Activated naive CD8-positive, alpha-beta T cell treated with anti-CD3 and anti-CD28 coated beads, Interleukin-2, amount 10 ng/mL, durations not matched to agents 7 days and 5 days (primary cell): Measurements from ENCODE around the gene CCDC30. TPM values are rescaled to one million over a fixed set of nuclear protein-coding genes. Genes with fewer than 3 reads are reported as not detected.
"Not testable (repeated sequence)": the region's sequence is repeated elsewhere in the genome, so short reads cannot be mapped to it uniquely, and the experiment has no call there.

ENCODE experiments used
- ATAC-seq: fragments of 150-1000 bp; cut with Tn5 transposase; one replicate; pipeline ENCODE4 v1.10.0; 2021; ENCODE audit warnings: low read depth, moderate library complexity
- POLR2A ChIA-PET: fragments of 350-600 bp; sonication (Branson Sonifier 250); formaldehyde crosslinking; loops from one replicate; lab custom pipeline; 2021; ENCODE audit warnings: antibody characterized with exemption; lab: Charles Lee
- DNase-seq: peaks from one replicate; pipeline ENCODE4 v3.0.0; 2021
- H3K27ac Mint-ChIP-seq: one replicate; pipeline ENCODE4 v1.8.0; 2022; ENCODE audit warnings: mild to moderate bottlenecking, mixed read lengths
- H3K27me3 Mint-ChIP-seq: one replicate; pipeline ENCODE4 v1.8.0; 2022; ENCODE audit warnings: mild to moderate bottlenecking, moderate library complexity, mixed read lengths
- H3K36me3 Mint-ChIP-seq: one replicate; pipeline ENCODE4 v1.8.0; 2021; ENCODE audit warnings: mild to moderate bottlenecking, mixed read lengths
- H3K4me1 Mint-ChIP-seq: one replicate; pipeline ENCODE4 v1.8.0; 2021; ENCODE audit warnings: mixed read lengths
- H3K4me3 Mint-ChIP-seq: one replicate; pipeline ENCODE4 v1.8.0; 2022; ENCODE audit warnings: mild to moderate bottlenecking, moderate library complexity, mixed read lengths
- H3K9me3 Mint-ChIP-seq: one replicate; pipeline ENCODE4 v1.8.0; 2021; ENCODE audit warnings: mixed read lengths
- total RNA-seq, 2 experiments: library from RNA; stranded (reverse); gene quantifications; one replicate each; pipeline ENCODE4 v1.2.3, GENCODE V29; 2021

CCDC30 gene
- total RNA-seq, 2 experiments from 2014 or later: 2.8 to 3.1 TPM

GRCh38 chr1:42461196-42461595 lies 1.9 kb upstream of the CCDC30 start:
- Mint-ChIP-seq H3K4me3 (no peak overlapping the region), H3K4me1 (peaks cover 36% of the 10 kb centered on the region), H3K36me3 (peaks cover 13% of the 10 kb centered on the region), H3K9me3 (no peaks in the 10 kb centered on the region), H3K27me3 (no peaks in the 10 kb centered on the region), H3K27ac (no peak overlapping the region)
- POLR2A ChIA-PET: interaction anchor here (0.7 to 0.9 kb wide), 2 partner anchors 12 to 306 kb away, joined by 3 read pairs; partner anchors contain the start of genes C1orf50 and P3H1
- ATAC-seq (no peak), DNase-seq (no peak)

- H3K9me3 Mint-ChIP-seq: no peaks in the 10 kb centered on the region
- H3K27me3 Mint-ChIP-seq: no peaks in the 10 kb centered on the region
- H3K36me3 Mint-ChIP-seq: peaks cover 7% of the 10 kb centered on the region
- POLR2A ChIA-PET: no interaction called here
- DNase-seq: no peak
- H3K4me1 Mint-ChIP-seq: peaks cover 22% of the 10 kb centered on the region
- H3K27ac Mint-ChIP-seq: no peak overlapping the region
- H3K4me3 Mint-ChIP-seq: peak overlapping the region; percentile 21
- ATAC-seq: no peak
Measured at GRCh38 chr1:42463921-42464320, 835 bp downstream of the CCDC30 start.

- Mint-ChIP-seq H3K27ac (no peak overlapping the region), H3K36me3 (peaks cover 1% of the 10 kb centered on the region), H3K27me3 (no peaks in the 10 kb centered on the region), H3K4me3 (no peak overlapping the region), H3K9me3 (no peaks in the 10 kb centered on the region), H3K4me1 (peaks cover 17% of the 10 kb centered on the region)
- no peak for ATAC-seq
- POLR2A ChIA-PET: no interaction called here
- no peak for DNase-seq
Measured at GRCh38 chr1:42466030-42466429, 2.9 kb downstream of the CCDC30 start.

- Mint-ChIP-seq H3K27ac (no peak overlapping the region), H3K36me3 (no peaks in the 10 kb centered on the region), H3K27me3 (no peaks in the 10 kb centered on the region), H3K9me3 (no peaks in the 10 kb centered on the region), H3K4me1 (no peaks in the 10 kb centered on the region), H3K4me3 (no peak overlapping the region)
- ATAC-seq: no peak
- DNase-seq: no peak
- POLR2A ChIA-PET: no interaction called here
Measured at GRCh38 chr1:42469727-42470126, 6.6 kb downstream of the CCDC30 start.

DNA sequence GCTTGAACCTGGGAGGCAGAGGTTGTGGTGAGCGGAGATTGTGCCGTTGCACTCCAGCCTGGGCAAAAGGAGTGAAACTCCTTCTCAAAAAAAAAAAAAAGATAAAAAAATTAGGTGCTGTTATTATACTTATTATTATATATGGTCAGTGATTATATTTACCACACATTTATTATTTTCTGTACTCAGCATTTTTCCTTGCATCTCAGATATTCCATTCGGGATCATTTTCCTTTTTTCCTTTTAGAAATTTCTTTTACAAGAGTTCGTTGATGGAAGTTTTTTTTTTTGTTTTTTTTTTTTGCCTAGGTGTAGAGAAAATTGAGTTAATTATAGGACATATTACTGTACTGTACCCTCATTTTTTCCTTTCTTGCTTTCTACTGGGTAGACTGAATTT lies 13.5 kb downstream of the CCDC30 start:
- no peak overlapping the region for H3K4me3 Mint-ChIP-seq
- H3K27me3 Mint-ChIP-seq: no peaks in the 10 kb centered on the region
- H3K36me3 Mint-ChIP-seq: no peaks in the 10 kb centered on the region
- DNase-seq (no peak), ATAC-seq (no peak)
- no peaks in the 10 kb centered on the region for H3K4me1 Mint-ChIP-seq
- POLR2A ChIA-PET: no interaction called here
- no peaks in the 10 kb centered on the region for H3K9me3 Mint-ChIP-seq
- H3K27ac Mint-ChIP-seq: no peak overlapping the region

DNA sequence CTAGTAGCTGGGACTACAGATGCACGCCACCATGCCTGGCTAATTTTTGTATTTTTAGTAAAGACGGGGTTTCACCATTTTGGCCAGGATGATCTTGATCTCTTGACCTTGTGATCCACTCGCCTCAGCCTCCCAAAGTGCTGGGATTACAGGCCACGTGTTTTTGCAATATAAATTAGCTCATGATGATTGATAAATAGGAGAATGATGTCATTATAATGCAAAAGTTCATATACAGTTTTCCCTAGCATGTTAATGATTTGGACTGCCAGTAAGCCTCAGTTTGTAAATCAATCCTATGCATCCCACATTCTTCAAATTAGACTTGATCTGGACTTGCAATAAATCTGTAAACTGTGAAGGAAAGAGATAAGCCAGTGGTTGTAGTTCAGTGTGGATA lies 14.3 kb downstream of the CCDC30 start:
- H3K4me3 Mint-ChIP-seq, H3K27me3 Mint-ChIP-seq, H3K4me1 Mint-ChIP-seq, ATAC-seq, H3K9me3 Mint-ChIP-seq, H3K36me3 Mint-ChIP-seq, DNase-seq, H3K27ac Mint-ChIP-seq, POLR2A ChIA-PET: not testable (repeated sequence)

- H3K4me3 Mint-ChIP-seq: no peak overlapping the region
- peaks cover 1% of the 10 kb centered on the region for H3K36me3 Mint-ChIP-seq
- H3K27ac Mint-ChIP-seq: no peak overlapping the region
- no peaks in the 10 kb centered on the region for H3K4me1 Mint-ChIP-seq
- ATAC-seq: no peak
- POLR2A ChIA-PET: no interaction called here
- H3K27me3 Mint-ChIP-seq: no peaks in the 10 kb centered on the region
- no peaks in the 10 kb centered on the region for H3K9me3 Mint-ChIP-seq
- DNase-seq: no peak
Measured at GRCh38 chr1:42477775-42478174, 14.7 kb downstream of the CCDC30 start.

DNA sequence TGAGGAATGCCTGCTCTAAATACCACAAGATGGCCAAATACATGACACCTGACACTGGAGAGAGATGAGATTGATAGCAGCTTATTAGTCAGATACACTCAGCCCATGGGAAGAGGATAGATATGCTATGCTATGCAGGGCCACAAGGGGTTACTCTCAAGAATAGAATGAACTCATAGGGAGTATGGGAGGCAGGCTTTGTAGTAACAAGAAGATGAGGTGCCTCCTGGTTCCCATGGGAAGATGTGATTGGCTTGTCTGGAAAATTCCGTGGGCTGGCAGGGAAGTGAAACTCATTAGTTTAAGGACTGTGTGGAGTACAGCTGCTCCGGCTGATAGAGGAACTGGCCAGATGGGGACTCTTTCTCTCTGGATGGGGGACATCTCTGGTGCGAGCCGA lies 16.5 kb downstream of the CCDC30 start:
- Mint-ChIP-seq H3K9me3 (no peaks in the 10 kb centered on the region), H3K4me3 (no peak overlapping the region), H3K36me3 (peaks cover 1% of the 10 kb centered on the region), H3K27me3 (no peaks in the 10 kb centered on the region), H3K4me1 (no peaks in the 10 kb centered on the region), H3K27ac (no peak overlapping the region)
- no peak for ATAC-seq
- POLR2A ChIA-PET: no interaction called here
- no peak for DNase-seq

DNA sequence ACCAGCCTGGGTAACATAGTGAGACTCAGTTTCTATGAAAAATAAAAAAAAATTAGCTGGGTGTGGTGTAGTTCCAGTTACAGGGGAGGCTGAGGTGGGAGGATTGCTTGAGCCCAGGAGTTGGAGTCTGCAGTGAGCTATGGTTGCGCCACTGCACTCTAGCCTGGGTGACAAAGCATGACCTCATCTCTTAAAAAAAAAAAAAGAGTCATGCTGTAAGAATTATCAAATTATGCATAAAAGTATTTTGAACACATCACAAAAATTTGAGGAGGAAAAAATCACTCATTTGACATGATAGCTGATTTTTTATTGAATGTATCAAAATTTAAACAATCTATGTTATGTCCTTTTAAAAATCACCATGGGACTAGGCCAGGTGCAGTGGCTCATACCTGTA lies 17.8 kb downstream of the CCDC30 start:
- Mint-ChIP-seq H3K9me3 (no peaks in the 10 kb centered on the region), H3K4me3 (no peak overlapping the region), H3K4me1 (no peaks in the 10 kb centered on the region), H3K27me3 (no peaks in the 10 kb centered on the region), H3K27ac (no peak overlapping the region), H3K36me3 (peaks cover 1% of the 10 kb centered on the region)
- no peak for DNase-seq
- no peak for ATAC-seq
- POLR2A ChIA-PET: no interaction called here

DNA sequence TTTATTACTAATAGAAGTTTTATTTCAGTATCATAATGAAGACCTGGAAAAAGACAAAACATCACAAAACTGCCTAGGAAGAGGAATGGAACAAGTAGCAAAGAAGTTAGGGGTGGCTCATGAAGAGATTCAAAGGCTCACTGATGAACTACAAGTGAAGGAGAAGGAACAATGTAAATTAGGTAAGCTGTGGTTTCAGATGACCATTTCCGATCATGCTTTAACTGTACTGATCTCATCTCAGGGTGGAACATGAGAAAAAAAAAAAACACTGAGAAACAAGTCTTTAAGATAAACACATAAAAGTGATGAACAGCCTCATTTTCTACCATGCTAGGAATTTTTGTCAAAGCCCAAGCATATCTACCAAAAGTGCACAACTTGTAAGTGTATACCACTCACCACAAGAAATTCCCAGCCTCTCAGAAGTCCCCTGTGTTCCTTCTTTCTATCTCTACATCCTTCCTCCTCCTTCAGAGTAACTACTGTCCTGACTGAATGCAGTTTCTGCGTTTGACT lies 19.6 kb downstream of the CCDC30 start:
- no peak overlapping the region for H3K27ac Mint-ChIP-seq
- no peak for ATAC-seq
- H3K4me3 Mint-ChIP-seq: no peak overlapping the region
- H3K27me3 Mint-ChIP-seq: no peaks in the 10 kb centered on the region
- peaks cover 1% of the 10 kb centered on the region for H3K36me3 Mint-ChIP-seq
- no peaks in the 10 kb centered on the region for H3K4me1 Mint-ChIP-seq
- POLR2A ChIA-PET: no interaction called here
- no peaks in the 10 kb centered on the region for H3K9me3 Mint-ChIP-seq
- DNase-seq: no peak

DNA sequence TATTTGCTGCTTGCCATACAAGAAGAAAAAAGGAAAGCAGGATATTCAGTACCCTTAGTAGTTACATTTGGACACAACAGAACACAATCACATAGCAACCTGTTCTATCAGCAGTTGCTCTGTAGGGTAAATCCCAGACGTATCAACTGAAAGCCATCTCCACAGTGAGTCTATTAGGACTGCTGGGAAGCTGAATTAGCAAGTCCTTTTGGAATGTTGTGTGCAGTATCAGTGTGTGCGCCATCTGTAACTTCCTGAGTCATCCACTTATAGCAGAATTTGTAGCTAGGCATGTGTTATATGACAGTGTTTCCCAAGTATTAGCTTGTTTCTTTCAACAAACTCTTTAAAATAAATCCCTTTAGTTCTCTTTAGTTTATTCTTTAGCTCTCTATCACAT lies 21.3 kb downstream of the CCDC30 start:
- ATAC-seq (no peak), DNase-seq (no peak)
- Mint-ChIP-seq H3K27ac (no peak overlapping the region), H3K4me1 (no peaks in the 10 kb centered on the region), H3K27me3 (no peaks in the 10 kb centered on the region), H3K36me3 (peaks cover 1% of the 10 kb centered on the region), H3K9me3 (no peaks in the 10 kb centered on the region), H3K4me3 (no peak overlapping the region)
- POLR2A ChIA-PET: no interaction called here

DNA sequence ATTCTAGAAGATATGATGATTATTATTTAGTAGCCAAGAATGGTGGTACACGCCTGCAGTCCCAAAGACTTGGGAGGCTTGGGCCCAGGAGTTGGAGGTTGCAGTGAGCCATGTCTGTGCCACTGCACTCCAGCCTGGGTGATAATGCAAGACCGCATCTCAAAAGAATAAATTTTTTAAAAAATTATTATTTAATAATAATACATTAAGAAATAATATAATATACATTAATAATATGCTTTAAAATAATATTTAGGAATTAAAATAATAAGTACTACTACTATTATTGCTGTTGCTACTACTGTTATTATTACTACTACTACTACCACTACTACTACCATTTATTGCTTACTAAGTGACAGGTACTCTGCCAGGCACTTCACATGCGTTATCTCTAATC lies 27.2 kb downstream of the CCDC30 start:
- H3K36me3 Mint-ChIP-seq: peaks cover 6% of the 10 kb centered on the region
- ATAC-seq: no peak
- POLR2A ChIA-PET: no interaction called here

GRCh38 chr1:42502031-42502430 lies 38.9 kb downstream of the CCDC30 start:
- H3K9me3 Mint-ChIP-seq: peaks cover 12% of the 10 kb centered on the region
- DNase-seq, H3K27ac Mint-ChIP-seq, H3K4me1 Mint-ChIP-seq, H3K4me3 Mint-ChIP-seq, H3K27me3 Mint-ChIP-seq, POLR2A ChIA-PET, H3K36me3 Mint-ChIP-seq, ATAC-seq: not testable (repeated sequence)

More for the DNA sequence above, 27.2 kb downstream of the CCDC30 start:
- H3K4me1 Mint-ChIP-seq: no peaks in the 10 kb centered on the region
- no peak for DNase-seq
- no peaks in the 10 kb centered on the region for H3K27me3 Mint-ChIP-seq
- H3K4me3 Mint-ChIP-seq: no peak overlapping the region
- H3K27ac Mint-ChIP-seq: no peak overlapping the region
- H3K9me3 Mint-ChIP-seq: no peaks in the 10 kb centered on the region

- Mint-ChIP-seq H3K36me3 (peaks cover 8% of the 10 kb centered on the region), H3K9me3 (peaks cover 20% of the 10 kb centered on the region)
- POLR2A ChIA-PET: no interaction called here
Measured at GRCh38 chr1:42504535-42505128, 41.5 kb downstream of the CCDC30 start.

More at GRCh38 chr1:42504535-42505128, 41.5 kb downstream of the CCDC30 start:
- no peak overlapping the region for H3K4me3 Mint-ChIP-seq
- no peaks in the 10 kb centered on the region for H3K4me1 Mint-ChIP-seq
- H3K27me3 Mint-ChIP-seq: no peaks in the 10 kb centered on the region
- DNase-seq (no peak), ATAC-seq (no peak)
- no peak overlapping the region for H3K27ac Mint-ChIP-seq
